NK-92 treated with Interleukin-12 subunit alpha and Interleukin-12 subunit beta, amount 100 ng/mL, for 24 hours (cell line): Measurements from ENCODE around the gene PDGFB.

Source experiments
- DNase-seq: peaks from one replicate; lab custom pipeline; 2025; lab: John Stamatoyannopoulos, UW

Gene PDGFB

GRCh38 chr22:39244496-39245129 is at the start of gene PDGFB:
Gene PDGFB (minus strand): TSS chr22:39244982. CDS start chr22:39243963, 1,019 bp downstream.
- no peak for DNase-seq

GRCh38 chr22:39293766-39294368 is 49.1 kb upstream of the PDGFB start:
- DNase-seq, result no peak

- no peak for DNase-seq
Observed at GRCh38 chr22:39292561-39293074, 47.8 kb upstream of the PDGFB start.

- no peak for DNase-seq
Observed at GRCh38 chr22:39292031-39292462, 47.3 kb upstream of the PDGFB start.

GRCh38 chr22:39291523-39291922 is 46.7 kb upstream of the PDGFB start:
- DNase-seq, result no peak

GRCh38 chr22:39290724-39291161 is 46.0 kb upstream of the PDGFB start:
- no peak for DNase-seq

- no peak for DNase-seq
Observed at GRCh38 chr22:39289975-39290720, 45.4 kb upstream of the PDGFB start.

GRCh38 chr22:39289533-39289932 is 44.8 kb upstream of the PDGFB start:
- DNase-seq, result no peak

- no peak for DNase-seq
Observed at GRCh38 chr22:39288135-39288898, 43.5 kb upstream of the PDGFB start.

- DNase-seq, result no peak
Observed at GRCh38 chr22:39287076-39287725, 42.4 kb upstream of the PDGFB start.

GRCh38 chr22:39284983-39285382 is 40.2 kb upstream of the PDGFB start:
- DNase-seq, result no peak

GRCh38 chr22:39284142-39284980 is 39.6 kb upstream of the PDGFB start:
- DNase-seq, result no peak

GRCh38 chr22:39283322-39284141 is 38.8 kb upstream of the PDGFB start:
- no peak for DNase-seq

GRCh38 chr22:39282645-39283321 is 38.0 kb upstream of the PDGFB start:
- no peak for DNase-seq

GRCh38 chr22:39281126-39281525 is 36.3 kb upstream of the PDGFB start:
- no peak for DNase-seq

- DNase-seq, result no peak
Observed at GRCh38 chr22:39280250-39280649, 35.5 kb upstream of the PDGFB start.

GRCh38 chr22:39279170-39279850 is 34.5 kb upstream of the PDGFB start:
- no peak for DNase-seq

GRCh38 chr22:39278040-39278439 is 33.3 kb upstream of the PDGFB start:
- no peak for DNase-seq
